IPS-18c (cell line): ENCODE results near the gene RBMY1B.
"Not testable (repeated sequence)": the region's sequence is repeated elsewhere in the genome, so short reads cannot be mapped to it uniquely, and the experiment has no call there.

ENCODE experiments used
- H3K4me3 ChIP-seq: 2 replicates; pipeline ENCODE4 v1.7.0; 2013; ENCODE audit warnings: low read depth, mild to moderate bottlenecking, low read length, moderate library complexity; ENCODE audit not compliant: insufficient read depth
- H3K9me3 ChIP-seq: one replicate; pipeline ENCODE4 v1.6.1; 2013; ENCODE audit warnings: mild to moderate bottlenecking, low read length, moderate library complexity; ENCODE audit not compliant: control insufficient read depth, insufficient read depth

Gene RBMY1B

DNA sequence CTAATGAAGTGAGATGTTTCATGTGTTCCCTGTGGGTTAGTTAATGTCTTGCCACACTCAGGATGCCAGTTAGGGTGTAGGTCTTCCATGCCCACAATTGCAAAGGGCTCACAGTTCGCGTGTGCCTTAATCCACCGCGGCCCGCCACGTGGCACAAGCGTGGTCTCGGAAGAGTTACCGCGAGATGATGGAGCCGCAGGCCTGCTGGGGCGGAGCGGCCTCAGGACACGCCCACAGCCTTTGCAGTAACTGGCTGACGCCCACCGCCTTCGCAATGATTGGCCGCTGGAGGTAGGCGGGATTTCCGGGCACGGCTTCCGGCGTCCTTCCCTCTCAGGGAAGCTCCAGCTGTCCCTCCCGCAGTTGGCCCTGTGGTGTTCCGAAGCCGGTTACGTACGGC lies at the start of gene RBMY1B:
RBMY1B (plus strand) TSS at position 301 of the 400 bp plus-strand sequence. CDS start 2,013 bp downstream, outside the sequence.
- not testable (repeated sequence) for H3K4me3 ChIP-seq, H3K9me3 ChIP-seq

- not testable (repeated sequence) for H3K4me3 ChIP-seq, H3K9me3 ChIP-seq
These were observed 48.2 kb upstream of the RBMY1B start for GRCh38 chrY:21462915-21463314.

DNA sequence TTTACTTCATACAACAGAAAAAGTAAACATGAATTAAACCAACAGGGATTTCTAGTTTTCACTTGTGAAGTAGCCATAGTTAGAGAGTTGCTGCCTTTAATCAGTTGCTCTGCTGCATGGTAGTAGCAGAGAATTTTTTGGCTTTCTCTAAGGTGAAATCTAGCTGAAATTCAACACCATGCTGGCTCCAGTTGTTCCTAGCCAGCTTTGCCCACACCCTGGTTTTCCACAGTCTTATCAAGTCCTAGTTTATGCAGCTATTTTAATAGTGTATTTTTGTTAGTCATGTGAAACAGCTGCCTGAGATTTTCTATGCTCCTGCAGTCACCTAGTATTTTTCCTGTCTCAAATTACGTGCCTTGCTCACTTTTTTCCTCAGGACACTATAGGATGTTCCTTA lies 28.2 kb upstream of the RBMY1B start:
- H3K4me3 ChIP-seq = no peak overlapping the region
- H3K9me3 ChIP-seq = no peaks in the 10 kb centered on the region

DNA sequence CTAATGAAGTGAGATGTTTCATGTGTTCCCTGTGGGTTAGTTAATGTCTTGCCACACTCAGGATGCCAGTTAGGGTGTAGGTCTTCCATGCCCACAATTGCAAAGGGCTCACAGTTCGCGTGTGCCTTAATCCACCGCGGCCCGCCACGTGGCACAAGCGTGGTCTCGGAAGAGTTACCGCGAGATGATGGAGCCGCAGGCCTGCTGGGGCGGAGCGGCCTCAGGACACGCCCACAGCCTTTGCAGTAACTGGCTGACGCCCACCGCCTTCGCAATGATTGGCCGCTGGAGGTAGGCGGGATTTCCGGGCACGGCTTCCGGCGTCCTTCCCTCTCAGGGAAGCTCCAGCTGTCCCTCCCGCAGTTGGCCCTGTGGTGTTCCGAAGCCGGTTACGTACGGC lies 23.4 kb downstream of the RBMY1B start, which contains the start of gene RBMY1A1:
RBMY1A1 (plus strand) TSS at position 301 of the 400 bp plus-strand sequence. CDS start 2,013 bp downstream, outside the sequence.
- H3K4me3 ChIP-seq, H3K9me3 ChIP-seq: not testable (repeated sequence)

DNA sequence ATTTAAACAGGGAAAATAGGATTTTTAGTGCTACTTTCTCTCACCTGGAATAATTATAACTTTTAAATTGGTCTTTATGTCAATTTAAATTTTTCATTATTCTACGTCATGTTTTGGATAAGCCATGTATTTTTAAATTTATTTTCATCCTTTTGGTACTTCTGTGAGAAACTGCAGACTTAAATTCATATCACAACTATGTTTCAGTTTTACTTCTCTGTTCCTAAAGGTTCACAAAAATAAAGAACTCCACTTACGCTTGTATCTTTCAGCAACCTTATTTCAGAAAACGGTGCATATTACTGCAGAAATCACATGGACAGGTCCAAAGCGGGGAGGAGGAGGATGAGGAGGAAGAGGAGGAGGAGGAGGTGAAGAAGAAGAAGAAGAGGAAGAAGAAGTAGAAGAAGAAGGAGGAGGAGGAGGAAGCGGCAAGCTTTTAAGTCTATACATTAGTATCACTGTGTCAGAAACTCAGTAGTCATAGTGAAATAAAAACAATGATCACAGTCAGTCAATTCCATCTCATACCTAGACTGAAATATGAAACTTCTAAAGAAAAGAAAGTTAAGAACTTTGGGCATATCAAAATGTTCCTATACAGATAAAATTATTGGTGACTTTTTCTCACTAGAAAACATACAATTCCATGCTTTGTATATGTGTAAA lies 48.3 kb downstream of the RBMY1B start:
- H3K9me3 ChIP-seq, H3K4me3 ChIP-seq: not testable (repeated sequence)
